Epidermal melanocyte (primary cell): ENCODE measurements around the gene SPACDR.
A peak's percentile ranks its signal among the peaks of the same experiment; 100 is the strongest.
"Not testable (repeated sequence)": the region's sequence is repeated elsewhere in the genome, so short reads cannot be mapped to it uniquely, and the experiment has no call there.

Source experiments
- DNase-seq: peaks from one replicate; pipeline ENCODE4 v3.0.0; 2011; ENCODE audit warnings: low spot score; ENCODE audit not compliant: insufficient read length

Gene SPACDR

GRCh38 chr7:100466653-100467605 lies 2.9 kb upstream of the SPACDR start:
- DNase-seq, result no peak

GRCh38 chr7:100465702-100466311 lies 1.7 kb upstream of the SPACDR start:
- peak; percentile 95 for DNase-seq

GRCh38 chr7:100465299-100465698 lies 1.2 kb upstream of the SPACDR start:
- no peak for DNase-seq

GRCh38 chr7:100464791-100465190 lies 731 bp upstream of the SPACDR start:
- no peak for DNase-seq

- no peak for DNase-seq
Measured at GRCh38 chr7:100457033-100457432, 7.0 kb downstream of the SPACDR start.

GRCh38 chr7:100456562-100456961 lies 7.5 kb downstream of the SPACDR start:
- no peak for DNase-seq

- no peak for DNase-seq
Measured at GRCh38 chr7:100455206-100455605, 8.9 kb downstream of the SPACDR start.

- DNase-seq, result not testable (repeated sequence)
Measured at GRCh38 chr7:100453854-100454253, 10.2 kb downstream of the SPACDR start.

- no peak for DNase-seq
Measured at GRCh38 chr7:100452513-100452912, 11.5 kb downstream of the SPACDR start.

GRCh38 chr7:100449190-100449795 lies 14.8 kb downstream of the SPACDR start:
- no peak for DNase-seq

GRCh38 chr7:100447363-100447762 lies 16.7 kb downstream of the SPACDR start:
- DNase-seq, result not testable (repeated sequence)

GRCh38 chr7:100446040-100446439 lies 18.0 kb downstream of the SPACDR start:
- DNase-seq, result no peak

- DNase-seq, result no peak
Measured at GRCh38 chr7:100444311-100445278, 19.5 kb downstream of the SPACDR start.

- no peak for DNase-seq
Measured at GRCh38 chr7:100443096-100443840, 20.8 kb downstream of the SPACDR start.

GRCh38 chr7:100441641-100442535 lies 22.2 kb downstream of the SPACDR start:
- DNase-seq, result no peak

- DNase-seq, result not testable (repeated sequence)
Measured at GRCh38 chr7:100439244-100439643, 24.8 kb downstream of the SPACDR start.

- not testable (repeated sequence) for DNase-seq
Measured at GRCh38 chr7:100438731-100439130, 25.3 kb downstream of the SPACDR start.

GRCh38 chr7:100438172-100438571 lies 25.9 kb downstream of the SPACDR start:
- DNase-seq, result no peak
